Measurements from ENCODE around the gene MYB. TPM values are rescaled to one million over a fixed set of nuclear protein-coding genes. Genes with fewer than 3 reads are reported as not detected.

Gene MYB
- total RNA-seq, 2 experiments from 2014 or later, result 20.1 to 42.9 TPM

DNA sequence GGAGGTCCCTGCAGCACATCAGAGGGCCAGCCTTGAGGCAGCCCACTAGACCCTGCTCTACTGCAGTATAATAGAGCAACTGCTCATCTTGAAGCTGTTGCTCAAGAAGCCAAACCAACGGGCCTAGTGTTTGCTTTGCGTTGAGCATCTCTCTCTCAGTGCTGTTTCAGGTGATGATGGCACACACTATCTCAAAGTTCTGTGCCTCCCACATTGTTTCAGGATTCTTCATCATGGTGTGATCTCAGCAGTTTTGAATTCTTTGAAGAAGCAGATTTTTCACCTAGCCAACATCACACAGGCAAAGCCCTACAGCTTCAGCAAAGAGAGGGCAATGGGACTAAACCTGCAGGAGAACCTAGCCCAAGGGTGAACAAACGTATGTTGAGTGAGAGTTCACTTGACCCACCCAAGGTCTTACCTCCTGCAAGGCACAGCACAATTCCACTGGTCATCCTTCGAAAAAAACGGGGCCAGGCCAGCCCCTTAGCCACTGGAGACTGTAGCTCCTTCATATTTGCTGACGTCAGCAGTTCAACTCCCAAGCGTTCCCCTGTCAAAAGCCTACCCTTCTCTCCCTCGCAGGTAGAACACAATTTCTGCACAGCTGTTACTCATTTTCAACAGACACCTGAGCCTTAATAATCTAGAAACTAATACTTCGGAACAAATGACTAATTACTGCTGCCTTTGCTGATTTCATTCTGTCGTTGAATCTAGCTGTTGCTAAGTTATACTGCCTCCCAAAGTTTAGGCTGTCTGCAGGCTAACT is 15.8 kb downstream of the MYB start:
- POLR2A ChIA-PET, result interaction anchor here (0.7 to 2.3 kb wide), 4 partner anchors 18 to 581 kb away, joined by 3 to 7 read pairs (median 6); no protein-coding TSS in a partner anchor
- BruUV-seq (replicated peaks), result no TSS peak
- Histone ChIP-seq H3K9me3 (ENCODE audit: low read length) (peaks cover 5% of the 10 kb centered on the region; the same call in 1 of the 2 replicates), H2AFZ (ENCODE audit: low read length) (no peak overlapping the region), H3K79me2 (ENCODE audit: insufficient read depth, low read depth, low read length) (no peaks in the 10 kb centered on the region), H3K27ac (ENCODE audit: low read depth, low read length, poor library complexity, severe bottlenecking) (no peak overlapping the region), H3K9me2 (ENCODE audit: insufficient read depth, low read length) (no peaks in the 10 kb centered on the region), H3K4me1 (ENCODE audit: insufficient read depth, low read length, poor library complexity, severe bottlenecking) (peaks cover 9% of the 10 kb centered on the region), H3K4me2 (ENCODE audit: low read length) (no peak overlapping the region), H4K20me1 (ENCODE audit: insufficient read depth, low read length) (no peaks in the 10 kb centered on the region), H3K4me3 (ENCODE audit: low read depth, low read length, poor library complexity, severe bottlenecking) (no peak overlapping the region), H3K36me3 (ENCODE audit: insufficient read depth, low read length) (peaks cover 96% of the 10 kb centered on the region)
- no peak for DNase-seq (ENCODE audit: low spot score)
- CTCF ChIA-PET (ENCODE audit: unreplicated experiment), result no interaction called here
- intact Hi-C loops (cut with micrococcal nuclease; ENCODE audit: unreplicated experiment), result no loop called here
- no peak for TF ChIP-seq EZH2phosphoT487 (IDR thresholded peaks at IDR 0.05; ENCODE audit: borderline replicate concordance, low read depth, low read length)
- TF ChIP-seq, protein P1, sequence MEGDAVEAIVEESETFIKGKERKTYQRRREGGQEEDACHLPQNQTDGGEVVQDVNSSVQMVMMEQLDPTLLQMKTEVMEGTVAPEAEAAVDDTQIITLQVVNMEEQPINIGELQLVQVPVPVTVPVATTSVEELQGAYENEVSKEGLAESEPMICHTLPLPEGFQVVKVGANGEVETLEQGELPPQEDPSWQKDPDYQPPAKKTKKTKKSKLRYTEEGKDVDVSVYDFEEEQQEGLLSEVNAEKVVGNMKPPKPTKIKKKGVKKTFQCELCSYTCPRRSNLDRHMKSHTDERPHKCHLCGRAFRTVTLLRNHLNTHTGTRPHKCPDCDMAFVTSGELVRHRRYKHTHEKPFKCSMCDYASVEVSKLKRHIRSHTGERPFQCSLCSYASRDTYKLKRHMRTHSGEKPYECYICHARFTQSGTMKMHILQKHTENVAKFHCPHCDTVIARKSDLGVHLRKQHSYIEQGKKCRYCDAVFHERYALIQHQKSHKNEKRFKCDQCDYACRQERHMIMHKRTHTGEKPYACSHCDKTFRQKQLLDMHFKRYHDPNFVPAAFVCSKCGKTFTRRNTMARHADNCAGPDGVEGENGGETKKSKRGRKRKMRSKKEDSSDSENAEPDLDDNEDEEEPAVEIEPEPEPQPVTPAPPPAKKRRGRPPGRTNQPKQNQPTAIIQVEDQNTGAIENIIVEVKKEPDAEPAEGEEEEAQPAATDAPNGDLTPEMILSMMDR (conservative IDR thresholded peaks at IDR 0.05; ENCODE audit: low read length), result no peak

DNA sequence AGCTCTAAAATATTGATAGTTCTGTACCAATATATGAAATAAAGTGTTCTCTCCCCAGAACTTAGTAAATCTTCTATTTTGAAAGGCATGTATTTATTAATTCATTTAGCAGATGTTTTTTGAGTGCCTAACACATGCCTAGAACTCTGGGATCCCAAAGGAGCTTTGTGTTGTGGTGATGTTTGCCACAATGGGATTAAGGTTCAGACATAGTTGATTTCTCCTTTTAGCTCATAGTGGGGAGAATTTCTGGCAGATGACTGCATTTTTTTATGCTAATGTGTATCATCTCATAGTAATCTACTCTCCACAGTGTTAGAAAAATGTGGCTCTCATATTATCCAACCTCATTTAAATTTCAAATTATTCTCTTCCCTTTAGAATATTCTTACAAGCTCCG is 21.7 kb downstream of the MYB start:
- Histone ChIP-seq H3K9me3 (ENCODE audit: low read length) (no peaks in the 10 kb centered on the region), H3K79me2 (ENCODE audit: insufficient read depth, low read depth, low read length) (no peaks in the 10 kb centered on the region), H3K4me1 (ENCODE audit: insufficient read depth, low read length, poor library complexity, severe bottlenecking) (no peaks in the 10 kb centered on the region), H3K27ac (ENCODE audit: low read depth, low read length, poor library complexity, severe bottlenecking) (no peak overlapping the region), H3K4me3 (ENCODE audit: low read depth, low read length, poor library complexity, severe bottlenecking) (no peak overlapping the region), H4K20me1 (ENCODE audit: insufficient read depth, low read length) (no peaks in the 10 kb centered on the region), H2AFZ (ENCODE audit: low read length) (no peak overlapping the region), H3K36me3 (ENCODE audit: insufficient read depth, low read length) (peaks cover 92% of the 10 kb centered on the region), H3K9me2 (ENCODE audit: insufficient read depth, low read length) (no peaks in the 10 kb centered on the region), H3K4me2 (ENCODE audit: low read length) (no peak overlapping the region)
- CTCF ChIA-PET (ENCODE audit: unreplicated experiment), result no interaction called here
- intact Hi-C loops (cut with micrococcal nuclease; ENCODE audit: unreplicated experiment), result no loop called here
- BruUV-seq (replicated peaks), result no TSS peak
- TF ChIP-seq EZH2phosphoT487 (IDR thresholded peaks at IDR 0.05; ENCODE audit: borderline replicate concordance, low read depth, low read length), result no peak
- TF ChIP-seq, protein P1 (conservative IDR thresholded peaks at IDR 0.05; ENCODE audit: low read length), result no peak
- POLR2A ChIA-PET, result interaction anchor here (0.7 to 1.8 kb wide), 4 partner anchors 11 to 206 kb away, joined by 3 to 5 read pairs (median 4); no protein-coding TSS in a partner anchor
- no peak for DNase-seq (ENCODE audit: low spot score)

DNA sequence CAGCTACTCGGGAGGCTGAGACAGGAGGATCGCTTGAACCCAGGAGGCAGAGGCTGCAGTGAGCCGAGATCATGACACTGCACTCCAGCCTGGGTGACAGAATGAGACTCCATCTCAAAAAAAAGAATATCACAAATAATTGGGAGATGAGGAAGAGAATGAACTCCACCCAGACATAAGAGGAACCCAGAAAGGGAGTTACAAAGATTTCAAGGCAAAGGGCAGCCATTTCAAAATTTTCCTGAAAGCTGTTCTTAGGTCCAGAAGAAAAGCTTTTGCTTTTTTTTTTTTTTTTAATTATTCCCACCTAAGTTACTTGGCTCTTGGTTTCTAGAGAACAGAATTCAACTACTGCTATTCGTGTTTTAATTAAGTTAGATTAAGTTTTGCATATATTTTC is 23.8 kb downstream of the MYB start:
- TF ChIP-seq, protein P1 (conservative IDR thresholded peaks at IDR 0.05; ENCODE audit: low read length), result no peak
- no peak for TF ChIP-seq EZH2phosphoT487 (IDR thresholded peaks at IDR 0.05; ENCODE audit: borderline replicate concordance, low read depth, low read length)
- Histone ChIP-seq H3K79me2 (ENCODE audit: insufficient read depth, low read depth, low read length) (no peaks in the 10 kb centered on the region), H3K9me2 (ENCODE audit: insufficient read depth, low read length) (no peaks in the 10 kb centered on the region), H3K9me3 (ENCODE audit: low read length) (peaks cover 5% of the 10 kb centered on the region; the same call in 1 of the 2 replicates), H3K4me3 (ENCODE audit: low read depth, low read length, poor library complexity, severe bottlenecking) (no peak overlapping the region), H4K20me1 (ENCODE audit: insufficient read depth, low read length) (no peaks in the 10 kb centered on the region), H2AFZ (ENCODE audit: low read length) (no peak overlapping the region), H3K4me1 (ENCODE audit: insufficient read depth, low read length, poor library complexity, severe bottlenecking) (no peaks in the 10 kb centered on the region), H3K27ac (ENCODE audit: low read depth, low read length, poor library complexity, severe bottlenecking) (no peak overlapping the region), H3K4me2 (ENCODE audit: low read length) (no peak overlapping the region), H3K36me3 (ENCODE audit: insufficient read depth, low read length) (peaks cover 91% of the 10 kb centered on the region)
- intact Hi-C loops (cut with micrococcal nuclease; ENCODE audit: unreplicated experiment), result no loop called here
- POLR2A ChIA-PET, result interaction anchor here (0.6 to 1.4 kb wide), 10 partner anchors 9 to 402 kb away, joined by 3 to 5 read pairs (median 3); no protein-coding TSS in a partner anchor
- no TSS peak for BruUV-seq (replicated peaks)
- CTCF ChIA-PET (ENCODE audit: unreplicated experiment), result no interaction called here
- no peak for DNase-seq (ENCODE audit: low spot score)

Measured in OCI-LY7 (cell line).